Stimulated activated CD4-positive, alpha-beta T cell treated with anti-CD3 and anti-CD28 coated beads, Interleukin-2, amount 100 ng/mL, for 48 hours (primary cell): ENCODE data around the gene ZNF682.
A peak's percentile ranks its signal among the peaks of the same experiment; 100 is the strongest.
"Not testable (repeated sequence)": the region's sequence is repeated elsewhere in the genome, so short reads cannot be mapped to it uniquely, and the experiment has no call there.

ENCODE experiments used
- DNase-seq, 2 donors: peaks; one replicate each; pipeline ENCODE4 v3.0.0-alpha.2; 2020

Gene ZNF682

DNA sequence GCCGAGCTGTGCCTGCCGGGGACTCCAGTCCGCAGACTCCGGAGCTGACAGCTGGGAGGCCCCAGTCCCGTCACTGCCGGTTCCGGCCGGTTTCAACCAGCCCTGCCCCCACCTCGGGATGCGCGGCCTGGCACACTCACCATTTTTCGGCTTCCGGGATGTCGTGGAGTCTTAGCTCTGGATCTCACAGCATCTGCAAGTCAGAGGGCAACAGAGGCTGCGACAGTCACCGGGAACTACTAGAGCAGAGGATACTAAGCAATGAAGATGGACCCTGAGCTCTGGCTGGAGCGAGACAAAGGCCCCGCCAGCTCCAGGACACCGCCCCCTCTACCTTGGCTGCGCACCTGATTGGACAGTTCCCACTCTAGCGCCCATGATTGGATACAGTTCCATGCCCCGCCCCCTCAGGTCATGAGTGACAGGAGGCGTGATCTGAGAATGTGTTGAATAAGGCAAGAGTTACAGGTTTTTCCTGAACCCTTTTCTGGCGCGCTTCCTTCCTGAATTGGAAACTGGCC is at the start of gene ZNF682:
Gene ZNF682 (minus strand): TSS at position 303 of the 521 bp plus-strand sequence. CDS start 160 bp downstream, at position 143.
- peak; percentile 89 to 91 for DNase-seq

DNA sequence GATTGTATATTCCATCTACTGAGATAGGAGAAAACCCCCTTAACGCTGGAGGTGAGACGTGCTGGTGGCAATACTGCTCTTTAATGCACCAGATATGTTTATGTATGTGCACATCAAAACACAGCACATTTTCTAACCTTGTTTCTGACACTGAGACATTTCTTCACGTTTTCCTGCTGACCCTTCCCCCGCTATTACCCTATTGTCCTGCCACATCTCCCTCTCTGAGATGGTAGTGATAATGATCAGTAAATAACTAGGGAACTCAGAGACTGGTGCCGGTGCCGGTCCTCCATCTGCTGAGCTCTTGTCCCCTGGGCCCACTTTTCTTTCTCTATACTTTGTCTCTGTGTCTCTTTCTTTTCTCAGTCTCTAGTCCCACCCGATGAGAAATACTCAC is 43.6 kb upstream of the ZNF682 start:
- not testable (repeated sequence) for DNase-seq

DNA sequence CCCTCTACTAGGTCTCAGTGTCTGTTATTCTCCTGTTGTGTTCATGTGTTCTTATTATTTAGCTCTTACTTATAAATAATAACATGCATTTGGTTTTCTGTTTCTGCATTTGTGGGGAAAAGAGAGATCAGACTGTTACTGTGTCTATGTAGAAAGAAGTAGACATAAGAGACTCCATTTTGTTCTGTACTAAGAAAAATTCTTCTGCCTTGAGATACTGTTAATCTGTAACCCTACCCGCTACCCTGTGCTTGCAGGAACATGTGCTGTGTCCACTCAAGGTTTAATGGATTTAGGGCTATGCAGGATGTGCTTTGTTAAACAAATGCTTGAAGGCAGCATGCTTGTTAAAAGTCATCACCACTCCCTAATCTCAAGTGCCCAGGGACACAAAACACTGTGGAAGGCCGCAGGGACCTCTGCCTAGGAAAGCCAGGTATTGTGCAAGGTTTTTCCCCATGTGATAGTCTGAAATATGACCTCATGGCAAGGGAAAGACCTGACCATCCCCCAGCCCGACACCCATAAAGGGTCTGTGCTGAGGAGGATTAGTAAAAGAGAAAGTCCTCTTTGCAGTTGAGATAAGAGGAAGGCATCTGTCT is 43.0 kb upstream of the ZNF682 start:
- not testable (repeated sequence) for DNase-seq

DNA sequence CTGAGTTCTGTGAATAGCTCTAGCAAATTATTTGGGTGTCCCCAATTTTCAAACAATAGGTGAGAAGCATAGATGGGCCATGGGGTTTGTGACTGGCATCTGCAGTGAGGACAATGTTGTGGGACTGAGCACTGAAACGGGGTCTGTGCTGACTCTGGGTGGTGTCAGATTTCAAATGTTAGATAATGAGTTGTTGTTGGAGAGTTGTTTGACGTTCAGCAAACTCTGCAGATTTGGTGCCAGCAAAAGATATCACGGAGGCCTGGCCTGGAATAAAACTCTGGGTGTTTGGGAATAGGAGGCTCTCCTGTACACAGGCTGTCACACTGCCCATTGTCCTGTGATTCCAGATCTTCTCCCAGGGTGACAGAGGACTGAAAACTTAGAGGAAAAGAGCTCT is 41.4 kb upstream of the ZNF682 start:
- no peak for DNase-seq

DNA sequence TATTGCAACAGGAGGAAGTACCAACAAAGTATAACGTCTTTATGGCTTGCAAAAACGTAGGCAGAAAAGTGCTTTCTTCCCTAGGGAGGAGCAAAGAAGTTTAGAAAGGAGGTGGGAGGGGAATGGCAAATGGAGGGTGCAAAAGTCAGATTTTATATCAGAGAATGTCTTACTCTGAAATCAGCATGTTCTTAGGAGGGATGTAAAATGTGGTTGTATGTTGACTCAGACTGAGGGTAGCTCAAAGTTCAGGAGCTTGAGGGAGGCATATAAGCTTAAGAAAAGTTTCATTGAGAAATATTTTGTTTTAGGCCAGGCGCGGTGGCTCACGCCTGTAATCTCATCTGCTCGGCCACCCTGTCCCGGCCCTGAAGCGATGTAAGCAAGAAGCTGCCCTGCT is 40.2 kb upstream of the ZNF682 start:
- no peak for DNase-seq

DNA sequence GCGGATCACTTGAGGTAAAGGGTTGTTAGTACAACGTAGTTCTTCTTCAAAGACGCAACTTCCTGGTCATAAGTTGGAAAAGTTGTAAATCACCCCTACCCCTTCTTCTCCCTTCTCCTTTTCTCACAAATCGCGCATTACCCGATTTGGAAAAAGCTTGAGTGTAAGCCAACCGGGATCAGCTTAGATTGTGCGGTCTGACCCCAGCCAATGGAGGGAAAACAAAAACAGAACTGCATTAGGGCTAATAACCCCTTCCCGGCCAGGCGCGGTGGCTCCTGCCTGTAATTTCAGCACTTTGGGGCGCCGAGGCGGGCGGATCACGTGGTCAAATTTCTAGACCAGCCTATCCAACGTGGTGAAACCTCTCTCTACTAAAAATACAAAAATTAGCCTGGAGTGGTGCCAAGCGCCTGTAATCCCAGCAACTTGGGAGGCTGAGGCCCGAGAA is 39.3 kb upstream of the ZNF682 start:
- DNase-seq: peak in 1 of 2 donors; percentile 3

DNA sequence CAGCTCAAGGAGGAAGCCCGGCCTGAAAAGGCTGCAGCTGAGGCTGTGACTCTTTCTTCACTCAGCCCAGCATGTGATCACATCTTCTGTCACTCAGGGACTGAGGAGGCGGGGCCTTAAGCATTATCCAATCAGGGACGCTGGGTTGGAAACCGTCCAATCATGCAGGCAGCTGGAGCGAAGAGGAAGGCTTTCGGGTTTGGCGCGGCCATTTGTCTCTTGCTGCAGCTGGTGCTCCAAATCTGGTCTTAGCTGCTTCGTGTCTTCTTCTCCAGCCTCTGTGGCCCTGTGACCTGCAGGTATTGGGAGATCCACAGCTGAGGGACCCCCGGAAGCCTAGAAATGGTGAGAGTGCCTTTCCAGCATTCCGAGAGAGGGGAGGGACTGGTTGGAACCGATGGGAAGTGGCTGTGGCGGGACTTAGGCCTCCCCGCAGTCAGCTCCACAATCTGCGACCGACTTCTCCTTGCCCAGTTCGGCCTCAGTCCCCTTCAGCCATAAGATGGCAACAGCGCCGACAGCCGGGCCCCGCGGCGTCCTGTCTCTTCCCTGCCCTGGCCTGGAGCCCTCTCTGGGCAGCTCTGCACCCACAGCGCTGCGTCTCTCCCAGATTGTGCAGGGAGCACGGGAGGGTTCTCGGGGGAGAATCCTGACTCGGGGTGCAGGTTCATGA is 38.6 kb upstream of the ZNF682 start, which contains the start of gene ZNF90:
Gene ZNF90 (plus strand): TSS at position 210 of the 673 bp plus-strand sequence. CDS start 133 bp downstream, at position 343.
- DNase-seq: peak; percentile 76 to 79

DNA sequence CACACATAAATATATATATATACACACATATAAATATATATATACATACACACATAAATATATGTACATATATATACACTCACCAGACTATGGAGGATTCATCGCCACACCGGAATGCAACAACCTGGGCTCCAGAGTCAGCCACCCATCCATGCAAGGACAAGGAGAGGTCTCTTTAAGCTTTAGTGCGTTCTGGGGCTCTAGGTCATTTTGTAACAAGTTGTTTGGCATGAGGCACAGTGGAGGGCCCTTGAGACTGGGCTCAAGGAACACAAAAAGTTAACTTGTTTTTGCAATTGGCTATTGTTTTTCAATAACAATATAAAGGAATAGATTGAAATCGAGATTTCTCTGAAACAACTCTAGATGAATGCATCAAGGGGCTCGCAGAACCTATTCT is 33.6 kb upstream of the ZNF682 start:
- no peak for DNase-seq

DNA sequence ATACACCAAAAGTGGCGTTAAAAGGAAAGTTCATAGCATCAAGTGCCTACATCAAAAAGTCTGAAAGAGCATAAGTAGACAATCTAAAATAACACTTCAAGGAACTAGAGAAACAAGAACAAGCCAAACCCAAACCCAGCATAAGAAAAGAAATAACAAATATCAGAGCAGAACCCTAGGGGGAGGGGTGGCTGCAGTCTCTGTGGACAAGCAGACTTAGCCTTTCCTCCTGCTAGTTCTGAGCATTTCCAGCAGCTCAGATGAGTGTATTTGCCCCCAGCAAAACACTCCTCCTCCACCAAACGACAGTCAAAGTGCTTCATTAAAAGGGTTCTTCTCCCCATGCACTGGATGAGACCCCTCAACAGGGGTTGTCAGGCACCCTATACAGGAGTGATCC is 31.4 kb upstream of the ZNF682 start:
- DNase-seq: no peak

DNA sequence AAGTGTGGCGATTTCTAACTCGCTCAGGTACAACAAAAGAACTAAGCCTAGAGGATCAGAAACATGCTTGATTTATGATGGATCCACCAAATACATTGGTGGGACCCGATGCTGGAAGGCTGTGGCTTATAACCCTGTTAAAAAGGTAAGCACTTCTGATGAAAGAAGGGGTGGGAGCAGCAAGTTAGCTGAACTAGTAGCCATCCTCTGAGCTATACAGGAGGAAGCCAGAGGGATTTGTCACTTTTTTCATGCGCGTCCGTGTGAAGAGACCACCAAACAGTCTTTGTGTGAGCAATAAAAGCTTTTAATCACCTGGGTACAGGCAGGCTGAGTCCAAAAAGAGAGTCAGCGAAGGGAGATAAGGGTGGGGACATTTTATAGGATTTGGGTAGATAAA is 29.3 kb upstream of the ZNF682 start:
- not testable (repeated sequence) for DNase-seq

DNA sequence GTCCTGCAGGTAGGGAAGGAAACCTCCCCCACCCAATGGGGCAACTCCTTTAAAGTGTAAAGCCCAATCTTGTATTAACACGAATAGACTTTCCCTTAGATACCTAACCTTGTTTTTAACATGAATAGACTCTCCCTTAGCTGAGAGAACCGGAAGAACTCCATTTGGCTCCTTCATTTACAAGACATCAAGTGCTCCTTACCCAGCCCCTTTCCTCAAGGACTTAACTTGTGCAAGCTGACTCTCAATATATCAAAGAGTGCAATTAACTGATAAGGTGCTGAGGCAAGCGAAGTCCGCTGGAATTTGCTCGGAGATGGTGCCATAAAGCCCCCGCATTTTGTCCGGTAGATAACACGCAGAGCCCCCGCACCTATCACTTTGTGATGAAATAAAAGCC is 28.6 kb upstream of the ZNF682 start:
- no peak for DNase-seq

DNA sequence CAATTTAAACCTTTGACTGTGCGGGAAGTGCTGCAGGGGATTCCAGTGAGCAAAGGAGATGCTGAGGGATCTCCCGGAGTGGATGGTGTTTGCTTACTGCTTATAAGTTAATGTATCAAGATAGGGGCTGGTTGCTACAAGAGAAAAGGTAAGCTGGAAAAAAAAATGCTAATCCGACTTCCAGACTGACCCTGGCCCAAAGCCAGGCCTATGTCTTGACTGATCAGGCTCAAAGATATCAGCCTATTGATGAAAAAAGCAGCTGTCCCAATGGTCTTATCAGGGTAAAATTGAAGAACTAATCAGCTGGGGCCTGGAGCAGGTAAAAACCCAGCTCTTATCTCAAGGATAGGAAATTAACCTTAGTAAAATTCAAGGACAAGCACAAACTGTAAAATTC is 27.6 kb upstream of the ZNF682 start:
- DNase-seq: no peak

DNA sequence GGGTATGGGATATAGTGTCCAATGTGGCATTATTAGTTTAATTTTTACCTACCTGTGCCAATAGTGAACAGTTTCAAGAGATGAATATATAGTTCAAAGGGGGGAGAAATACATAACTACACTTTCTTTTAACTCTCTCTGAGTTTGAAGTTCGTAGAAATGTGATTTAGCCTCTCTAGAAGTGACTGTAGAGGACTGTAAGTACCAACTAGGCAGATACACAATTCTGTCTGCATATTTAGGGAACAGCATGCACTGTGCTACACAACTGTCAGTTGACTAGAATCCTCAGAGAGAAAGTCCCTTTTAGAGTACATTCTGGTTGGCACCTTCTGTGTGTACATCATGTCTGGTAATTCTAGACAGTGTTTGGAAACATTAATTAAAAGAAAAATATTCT is 21.0 kb upstream of the ZNF682 start:
- no peak for DNase-seq

DNA sequence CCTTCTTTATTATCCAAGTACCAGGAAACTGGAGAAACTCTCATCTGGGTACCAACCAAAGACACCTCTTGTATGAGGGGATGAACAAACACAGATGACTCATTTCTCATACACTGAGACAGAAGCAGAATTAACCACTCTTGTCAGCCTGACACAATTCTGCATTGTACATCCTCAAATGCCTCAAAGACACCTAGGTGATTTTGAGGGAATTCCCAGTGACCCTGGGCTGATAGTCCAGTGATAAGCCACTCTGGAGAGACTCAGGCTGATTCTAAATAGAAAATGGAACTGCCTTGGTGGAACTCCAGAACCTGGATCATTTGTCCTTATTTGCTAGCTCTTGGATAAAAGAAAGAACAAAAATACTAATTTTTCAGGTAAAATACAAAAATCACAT is 19.4 kb upstream of the ZNF682 start:
- DNase-seq: not testable (repeated sequence)

DNA sequence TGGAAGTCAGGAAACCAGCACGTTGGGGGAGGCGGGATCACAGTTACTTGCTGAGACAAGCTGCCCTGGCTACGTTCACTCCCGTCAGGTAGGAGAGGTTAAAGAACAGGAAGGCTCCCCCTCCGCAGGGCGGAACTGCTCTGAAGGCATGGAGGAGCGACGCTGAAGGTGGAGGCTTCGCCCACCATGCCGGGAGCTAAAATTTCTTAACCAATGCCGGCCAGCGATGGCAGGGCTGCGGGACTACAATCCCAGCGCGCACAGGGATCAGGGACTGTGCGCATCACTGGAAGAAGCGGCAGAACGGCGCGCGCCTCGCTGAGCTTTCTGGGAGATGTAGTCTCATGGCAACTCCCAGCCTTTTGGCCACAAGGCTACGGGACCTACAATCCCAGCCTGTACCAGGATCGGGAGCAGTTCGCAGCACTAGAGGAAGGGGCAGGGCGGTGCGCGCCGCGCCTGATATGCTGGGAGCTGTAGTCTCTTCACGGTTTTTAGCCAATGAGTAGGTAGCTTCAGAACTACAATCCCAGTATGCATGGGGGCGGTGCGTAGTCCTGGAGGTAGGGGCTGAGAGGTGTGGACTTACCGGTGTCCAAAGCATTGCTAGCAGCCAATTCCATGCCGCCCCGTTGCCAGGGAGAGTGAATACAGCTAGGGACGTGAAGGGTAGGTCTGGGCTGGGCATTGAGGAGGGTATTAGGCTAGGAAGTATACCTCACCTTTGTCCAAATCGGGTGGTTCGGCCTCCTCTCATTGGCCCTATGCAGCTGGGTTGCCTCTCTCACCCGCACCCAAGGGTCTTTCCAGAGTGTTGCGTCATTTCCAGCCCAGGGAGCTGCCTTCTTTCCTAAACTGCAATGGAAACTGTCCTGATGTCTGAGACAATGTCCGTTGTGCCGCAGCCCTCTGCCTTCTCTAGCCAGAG is 12.8 kb upstream of the ZNF682 start:
- peak; percentile 52 to 54 for DNase-seq

DNA sequence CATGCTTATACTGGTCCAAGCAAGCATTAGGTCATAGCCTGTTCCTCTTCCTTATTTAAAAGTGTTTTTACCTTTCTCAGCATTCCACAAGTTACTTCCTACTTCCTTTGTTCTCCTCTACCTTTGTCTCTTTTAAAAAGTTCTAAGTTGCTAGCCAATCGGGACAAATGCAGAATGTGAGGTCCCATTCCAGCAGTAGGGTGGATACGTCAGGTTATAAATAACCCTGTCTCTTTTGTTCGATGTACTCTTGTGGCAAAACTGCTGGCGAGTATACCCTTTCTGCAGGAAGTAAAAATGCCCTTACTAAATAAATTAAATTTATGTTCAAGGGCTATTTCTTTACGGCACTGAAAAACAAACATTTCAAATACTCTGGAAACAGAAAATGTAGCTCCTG is 6.4 kb upstream of the ZNF682 start:
- DNase-seq: not testable (repeated sequence)

DNA sequence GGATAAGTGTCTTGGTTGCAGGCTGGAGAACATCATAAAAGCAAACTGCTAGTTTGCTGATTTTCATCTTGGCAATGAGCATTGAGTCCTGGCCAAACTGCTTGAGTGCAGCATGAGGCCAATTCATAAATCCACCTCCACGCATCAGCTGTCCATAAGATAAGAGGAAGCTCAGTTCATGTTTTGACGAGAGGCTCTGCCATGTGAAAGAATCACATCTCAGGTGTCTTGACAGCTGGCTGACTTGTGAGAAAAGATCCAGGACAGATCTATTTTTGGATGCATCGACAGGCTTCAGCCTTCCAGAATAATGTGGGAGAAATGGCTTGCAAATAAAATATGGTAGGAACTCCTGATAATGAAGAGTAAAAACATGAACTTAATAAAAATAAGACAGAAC is 5.4 kb upstream of the ZNF682 start:
- no peak for DNase-seq

DNA sequence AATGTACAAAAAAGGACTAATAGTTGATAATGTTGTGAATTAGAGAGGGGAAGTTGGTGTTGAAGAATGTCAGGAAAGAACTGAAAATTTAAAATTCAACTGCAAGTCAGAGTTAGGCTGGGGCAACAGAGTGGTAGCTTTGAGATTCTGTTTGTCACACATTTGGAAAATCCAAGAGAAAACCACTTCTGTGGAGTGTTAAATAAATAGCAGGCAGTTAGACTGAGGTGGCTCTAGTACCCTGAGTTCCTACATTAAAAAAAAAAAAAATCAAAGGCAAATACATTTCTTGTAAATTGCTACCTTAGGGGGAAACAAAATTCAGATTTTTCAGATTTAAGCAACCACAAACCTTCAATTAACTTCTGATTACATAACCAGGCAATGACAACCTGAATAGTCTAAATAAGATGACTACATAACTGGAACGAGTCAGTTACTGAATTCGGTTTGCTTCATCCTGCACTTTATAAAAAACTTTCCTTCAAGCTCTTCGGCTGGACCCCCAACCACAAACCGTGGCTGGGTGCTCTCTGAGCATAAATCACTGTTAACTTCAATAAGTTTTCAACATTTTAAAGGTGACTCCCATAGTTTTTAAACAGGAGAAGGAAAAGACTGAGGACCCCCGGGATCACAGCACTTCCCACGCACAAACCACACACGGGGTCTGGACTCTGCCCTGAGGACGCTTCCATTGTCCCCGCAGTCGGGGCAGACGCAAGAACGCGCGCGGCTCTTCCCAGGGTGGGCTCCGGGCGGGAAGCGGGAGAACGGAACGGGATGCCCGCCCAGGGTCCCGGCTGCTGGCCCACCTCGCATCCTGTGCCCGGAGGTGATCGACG is 725 bp downstream of the ZNF682 start:
- no peak for DNase-seq

DNA sequence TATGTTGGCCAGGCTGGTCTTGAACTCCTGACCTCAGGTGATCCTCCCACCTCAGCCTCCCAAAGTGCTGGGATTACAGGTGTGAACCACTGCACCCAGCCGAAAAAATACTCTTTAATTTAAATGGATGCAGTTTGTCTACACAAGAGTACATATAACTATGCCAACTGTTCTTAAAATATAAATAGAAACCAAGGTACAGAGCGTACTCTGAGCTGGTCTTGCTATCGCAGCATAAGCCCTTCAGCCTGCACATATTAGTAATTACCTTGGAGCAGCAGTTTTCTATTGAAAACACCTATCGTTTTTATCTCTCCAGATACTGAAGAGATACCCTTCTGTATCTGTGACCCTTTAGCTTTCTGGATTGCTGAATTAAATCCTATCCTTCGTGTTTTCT is 3.4 kb downstream of the ZNF682 start:
- DNase-seq: no peak

DNA sequence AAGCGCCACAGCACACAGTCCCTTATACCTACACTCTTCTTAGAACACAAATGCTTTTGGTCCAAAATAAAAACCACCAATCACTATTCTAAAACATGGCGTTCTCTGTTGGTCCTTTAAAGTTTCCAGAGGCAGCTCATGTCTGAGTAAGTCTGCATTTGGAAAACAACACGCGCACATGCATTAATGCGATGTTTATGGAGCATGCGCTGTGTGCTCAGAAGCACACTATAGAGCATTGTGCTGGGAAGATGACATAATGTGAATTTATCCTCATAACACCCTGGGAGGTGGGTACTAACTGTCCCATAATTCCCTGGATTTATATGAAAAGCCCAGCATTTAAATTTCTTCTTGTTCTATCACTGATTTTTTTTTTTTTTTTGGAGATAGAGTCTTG is 10.7 kb downstream of the ZNF682 start:
- DNase-seq: no peak

DNA sequence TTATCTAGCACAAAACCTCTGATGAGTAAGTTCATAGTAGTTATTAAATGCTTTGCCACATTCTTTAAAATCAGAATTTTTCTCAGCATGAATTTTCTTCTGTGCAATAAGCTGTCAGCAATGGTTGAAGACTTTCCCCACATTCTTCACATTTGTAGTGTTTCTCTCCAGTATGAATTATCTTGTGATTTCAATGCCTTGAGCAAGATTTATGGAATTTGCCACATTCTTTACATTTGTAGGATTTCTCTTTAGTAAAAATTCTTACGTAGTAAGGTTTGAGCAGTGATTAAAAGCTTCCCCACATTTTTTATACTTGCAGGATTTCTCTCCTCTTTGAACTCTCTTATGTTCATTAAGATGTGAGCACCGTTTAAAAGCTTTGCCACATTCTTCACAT is 33.6 kb downstream of the ZNF682 start:
- DNase-seq: no peak

DNA sequence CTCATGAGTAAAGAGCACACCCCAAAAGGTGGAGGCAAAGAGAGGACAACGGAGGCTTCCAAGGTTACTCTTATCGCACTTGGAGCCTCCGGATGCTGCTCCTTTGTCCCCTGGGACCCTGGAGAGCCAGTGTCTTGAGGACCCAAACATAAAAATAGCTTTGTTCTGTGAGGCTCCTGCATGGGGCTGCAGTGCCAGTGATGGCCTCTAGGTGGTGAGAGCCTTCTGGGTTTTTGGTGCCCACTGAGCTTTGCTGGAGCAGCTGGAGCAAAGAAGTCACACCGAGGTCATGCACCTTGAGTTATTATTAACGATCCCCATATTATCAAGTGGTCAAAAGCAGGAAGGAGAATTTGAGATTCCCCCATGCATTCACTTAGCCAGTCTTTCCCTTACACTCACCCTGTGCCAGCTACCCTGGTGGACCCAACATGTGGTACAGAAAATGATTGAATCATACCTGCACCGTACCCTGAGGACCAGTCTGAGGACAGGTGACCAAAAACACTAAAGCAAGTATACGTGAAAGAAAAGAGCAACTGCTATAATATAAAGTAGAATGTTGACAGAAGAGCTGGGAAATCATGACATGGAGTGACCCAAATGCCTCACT is 41.5 kb downstream of the ZNF682 start:
- peak; percentile 30 to 44 for DNase-seq
